Right ventricle myocardium superior (tissue), 1 donor: ENCODE data around the gene RRM1. TPM values are rescaled to one million over a fixed set of nuclear protein-coding genes. Genes with fewer than 3 reads are reported as not detected.

Experiments
- ATAC-seq: fragments of 200-7000 bp; cut with Tn5 transposase; one replicate; pipeline ENCODE4 v1.9.1; 2020; ENCODE audit warnings: mild to moderate bottlenecking; ENCODE audit not compliant: poor library complexity
- DNase-seq: peaks from one replicate; pipeline ENCODE4 v3.0.0-alpha.2; 2020
- intact Hi-C: fragments of 100-400 bp; cut with DNase I; formaldehyde crosslinking; loops from one replicate; pipeline ENCODE4 v1.11.2; 2022
- total RNA-seq: library from RNA; stranded (reverse); fragmentation: NEBNext Ultra II Directional; extraction: Animal tissue kit (Norgen Biotek cat#: 25700); gene quantifications from one replicate; pipeline ENCODE4 v1.2.1, GENCODE V29; 2021
- donor health status: DM: no; HTN: yes; CAD: no; lungs with severe emphysema.

The RRM1 gene
- total RNA-seq, 1 donor from 2014 or later, result 29.5 TPM

DNA sequence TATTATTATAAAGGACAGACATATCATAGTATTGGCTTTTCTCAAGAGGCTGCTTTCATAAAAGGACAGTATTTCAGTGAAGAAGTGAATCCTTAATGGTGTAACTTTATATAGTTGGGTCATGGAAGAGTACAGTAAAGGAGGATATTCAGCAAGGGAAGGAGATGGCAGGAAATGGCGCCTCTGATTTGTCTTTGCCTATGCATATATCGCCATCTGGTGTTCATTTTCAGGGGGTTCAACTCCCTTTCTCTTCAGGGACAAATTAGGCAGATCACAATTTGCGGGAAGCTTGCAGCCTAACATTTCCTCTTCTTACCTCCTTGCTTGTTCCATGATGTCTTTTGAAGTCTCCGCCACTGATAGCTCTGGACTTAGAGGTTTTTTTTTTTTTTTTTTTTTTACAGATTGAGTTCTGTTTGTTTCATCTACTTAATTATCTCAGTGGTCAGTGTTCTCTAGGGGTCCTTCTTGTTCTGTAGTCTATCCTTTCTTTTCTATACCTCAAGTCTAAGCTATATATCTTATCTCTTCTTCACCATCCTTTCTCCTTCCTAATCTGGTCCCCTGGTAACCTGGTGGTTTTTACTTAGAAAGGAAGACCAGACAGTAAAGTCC lies 21.8 kb upstream of the RRM1 start:
- intact Hi-C loops, result loop anchor here (2.0 kb wide), 1 partner anchor 224 kb away; no protein-coding TSS in a partner anchor
- ATAC-seq (peak; percentile 96), DNase-seq (no peak)

DNA sequence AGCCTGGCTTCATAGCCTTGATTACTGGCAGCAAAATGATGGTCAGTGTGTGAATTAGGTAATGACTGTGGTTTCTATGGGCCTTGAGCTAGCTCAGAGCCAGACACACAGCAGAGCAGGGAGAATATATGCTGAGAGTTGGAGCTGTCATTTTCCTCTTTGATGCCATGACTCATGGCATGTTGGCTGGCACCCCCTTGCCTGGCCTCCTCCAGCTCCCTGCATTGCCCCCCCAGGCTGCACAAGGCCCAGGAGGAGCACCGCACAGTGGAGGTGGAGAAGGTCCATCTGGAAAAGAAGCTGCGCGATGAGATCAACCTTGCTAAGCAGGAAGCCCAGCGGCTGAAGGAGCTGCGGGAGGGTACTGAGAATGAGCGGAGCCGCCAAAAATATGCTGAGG lies 20.3 kb upstream of the RRM1 start:
- ATAC-seq (no peak), DNase-seq (no peak)
- intact Hi-C loops, result no loop called here

DNA sequence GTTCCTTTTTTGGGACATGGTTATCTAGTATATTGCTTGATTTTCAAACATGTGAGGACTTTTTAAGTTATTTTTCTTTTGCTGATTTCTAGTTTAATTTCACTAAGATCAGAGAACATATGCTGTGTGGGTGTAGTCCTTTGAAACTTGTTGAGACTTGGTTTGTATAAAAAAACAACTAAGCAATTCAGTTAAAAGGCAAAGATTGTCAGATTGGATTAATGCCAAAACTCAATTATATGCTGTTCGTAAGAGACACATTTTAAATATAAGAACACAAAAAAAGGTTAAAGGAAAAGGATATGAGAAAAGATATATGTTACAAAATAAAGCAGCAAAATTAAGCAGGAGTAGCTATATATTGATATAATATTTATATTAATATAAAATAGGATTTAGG lies 17.8 kb upstream of the RRM1 start:
- ATAC-seq (no peak), DNase-seq (no peak)
- intact Hi-C loops, result no loop called here

DNA sequence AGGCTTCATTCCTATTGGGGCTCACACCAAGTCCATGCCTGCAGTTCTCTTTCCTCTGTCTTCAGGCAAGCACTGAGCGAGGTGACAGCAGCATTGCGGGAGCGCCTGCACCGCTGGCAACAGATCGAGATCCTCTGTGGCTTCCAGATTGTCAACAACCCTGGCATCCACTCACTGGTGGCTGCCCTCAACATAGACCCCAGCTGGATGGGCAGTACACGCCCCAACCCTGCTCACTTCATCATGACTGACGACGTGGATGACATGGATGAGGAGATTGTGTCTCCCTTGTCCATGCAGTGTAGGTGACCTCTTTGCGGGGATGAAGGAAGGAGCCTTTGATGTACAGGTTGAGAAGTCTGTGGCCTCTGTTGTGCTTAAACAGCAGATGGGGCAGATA lies 11.4 kb upstream of the RRM1 start:
- intact Hi-C loops, result no loop called here
- no peak for ATAC-seq
- DNase-seq, result no peak

DNA sequence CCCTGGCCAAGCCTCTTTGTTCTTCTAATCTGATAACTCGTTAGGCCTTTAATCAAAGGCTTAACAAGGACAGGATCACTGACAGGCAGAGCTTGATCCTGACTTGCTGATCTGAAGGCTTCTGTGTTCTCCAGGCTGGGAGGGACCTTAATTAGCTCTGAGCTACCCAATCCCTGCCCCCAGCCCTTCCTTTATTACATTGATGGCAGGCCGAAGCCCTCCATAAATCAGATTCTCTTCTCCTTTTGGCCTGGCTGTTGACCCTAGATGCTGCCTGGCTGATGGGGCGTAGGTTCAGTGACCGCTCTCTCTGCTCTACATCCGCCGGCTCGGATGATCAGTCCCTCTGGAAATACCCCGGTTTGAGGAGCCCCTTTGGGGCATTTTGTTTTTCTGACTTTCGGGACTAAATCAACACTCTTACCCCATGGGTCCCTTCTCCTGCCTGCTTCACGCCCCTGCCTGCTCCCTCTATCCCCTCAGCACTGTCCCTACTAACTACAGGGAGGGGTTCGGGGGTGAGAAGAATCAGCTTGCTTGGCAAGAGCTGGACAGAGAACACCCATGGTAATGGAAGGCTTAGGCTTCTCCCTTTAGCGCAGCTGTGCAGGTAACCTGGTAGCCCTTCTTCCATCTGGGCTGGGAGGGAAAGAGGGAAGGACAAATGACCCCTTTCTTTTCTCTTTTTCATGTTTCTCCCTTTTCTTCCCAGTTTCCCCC lies 10.0 kb upstream of the RRM1 start:
- intact Hi-C loops, result no loop called here
- ATAC-seq (no peak), DNase-seq (no peak)

DNA sequence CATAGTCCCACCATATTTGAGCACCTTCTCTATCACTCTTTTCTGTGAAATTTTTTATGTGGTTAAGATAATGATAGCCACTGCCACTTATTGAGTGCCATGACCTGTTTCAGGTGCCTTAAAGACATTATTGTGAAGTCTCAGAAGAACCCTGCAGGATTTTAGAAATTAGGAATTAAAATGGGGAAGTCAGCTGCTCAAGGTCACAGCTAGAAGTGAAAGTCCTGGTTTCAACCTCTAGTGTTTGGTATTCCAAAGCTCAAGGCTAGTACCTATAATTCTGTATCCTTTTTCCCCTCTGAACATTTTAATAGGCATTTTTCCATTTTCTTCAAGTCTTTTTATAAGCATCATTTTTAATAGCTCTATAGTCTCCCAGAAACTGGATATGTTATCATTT lies 9.0 kb upstream of the RRM1 start:
- intact Hi-C loops, result no loop called here
- no peak for DNase-seq
- ATAC-seq, result no peak

DNA sequence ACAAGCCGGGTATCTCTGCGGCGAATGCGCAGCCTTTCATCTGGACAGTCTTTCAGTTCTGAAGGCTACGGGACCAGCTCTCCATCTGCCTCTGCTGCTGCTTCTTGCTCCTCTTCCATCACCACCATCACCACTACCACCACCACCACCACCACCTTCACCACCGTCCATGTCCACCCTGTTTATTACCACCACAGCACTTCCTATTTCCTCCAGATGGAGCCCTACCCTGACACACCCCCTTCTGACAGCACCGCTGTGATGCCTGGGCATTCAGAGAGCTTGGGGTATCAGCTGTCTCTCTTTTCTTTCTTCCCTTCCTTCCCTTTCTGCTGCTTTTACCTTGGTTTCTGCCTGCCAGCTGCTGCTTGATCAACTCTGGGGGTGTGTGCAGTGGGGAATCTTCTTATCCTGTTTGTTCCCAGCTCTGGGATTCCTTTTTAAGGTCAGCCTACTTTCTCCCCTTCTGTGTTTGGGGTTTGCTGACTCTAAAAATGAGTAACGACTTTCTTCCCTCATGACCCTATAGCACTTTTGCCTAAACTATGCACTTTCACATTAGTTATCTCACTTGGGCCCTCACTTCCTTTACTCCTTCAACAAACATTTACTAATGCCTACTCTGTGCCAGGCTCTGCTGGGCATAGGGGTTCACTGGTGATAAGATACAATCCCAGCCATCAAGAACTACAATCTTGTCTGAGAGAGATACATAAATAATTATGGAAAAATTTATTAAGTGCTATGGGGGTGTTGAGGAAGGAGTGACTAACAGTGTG lies 7.8 kb upstream of the RRM1 start:
- DNase-seq, result no peak
- no peak for ATAC-seq
- intact Hi-C loops, result no loop called here

DNA sequence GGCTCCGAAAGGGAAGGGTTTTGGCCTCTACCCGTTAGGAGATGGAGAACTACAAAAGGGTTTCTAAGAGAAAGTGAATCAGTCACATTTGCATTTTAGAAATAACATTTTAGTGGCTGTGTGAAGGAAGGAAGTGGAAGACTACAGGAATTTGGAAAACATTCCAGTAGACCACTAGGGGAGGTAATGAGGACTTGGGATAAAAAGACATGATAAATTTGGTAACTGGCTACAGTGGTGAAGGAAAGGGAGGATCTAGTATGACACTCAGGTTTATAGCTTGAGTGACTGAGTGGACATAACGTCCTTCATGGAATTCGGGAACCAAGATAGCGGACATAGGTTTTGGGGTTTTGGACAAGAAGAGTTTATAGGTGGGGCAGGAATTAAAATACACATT lies 7.0 kb upstream of the RRM1 start:
- ATAC-seq, result no peak
- intact Hi-C loops, result no loop called here
- DNase-seq, result no peak

DNA sequence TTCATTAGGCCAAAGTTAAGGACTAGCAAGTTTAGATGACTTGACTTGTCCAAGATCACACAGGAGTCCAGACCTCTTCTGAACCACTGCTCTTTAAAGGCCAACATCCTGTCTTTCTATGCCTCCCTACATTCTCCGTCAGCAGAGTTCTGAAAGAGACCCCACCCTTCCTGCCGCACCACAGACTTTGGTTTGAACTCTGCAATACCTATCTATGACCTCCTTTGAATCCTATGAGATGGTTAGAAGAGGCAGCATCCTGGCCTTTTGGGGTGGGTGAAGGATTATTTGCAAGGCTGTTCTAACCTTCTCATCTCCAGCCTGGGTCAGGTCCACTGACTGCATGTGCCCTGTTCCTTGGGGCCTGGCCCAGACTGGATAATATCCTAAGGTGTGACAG lies 4.3 kb upstream of the RRM1 start:
- ATAC-seq (no peak), DNase-seq (no peak)
- intact Hi-C loops, result no loop called here

DNA sequence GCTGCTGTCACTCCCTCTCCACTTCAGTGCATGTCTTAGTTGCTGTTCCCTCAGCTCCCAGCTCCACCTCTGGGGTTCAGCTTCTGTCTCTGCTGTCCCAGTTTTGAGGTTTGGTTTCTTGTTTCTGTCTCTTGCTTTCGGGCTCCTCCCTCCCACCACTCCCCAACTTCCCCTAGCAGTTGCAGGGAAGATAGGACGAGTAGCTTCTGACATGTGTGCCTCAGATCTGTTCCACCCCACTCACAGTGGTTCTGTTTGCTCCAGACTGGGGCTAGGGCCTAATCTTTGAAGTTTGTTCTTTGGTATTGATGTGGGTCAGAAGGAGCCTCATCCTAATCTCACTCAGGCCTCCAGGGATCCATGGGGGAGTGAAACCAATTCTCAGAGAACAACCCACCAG lies 2.6 kb upstream of the RRM1 start:
- intact Hi-C loops, result no loop called here
- DNase-seq, result no peak
- ATAC-seq, result no peak

DNA sequence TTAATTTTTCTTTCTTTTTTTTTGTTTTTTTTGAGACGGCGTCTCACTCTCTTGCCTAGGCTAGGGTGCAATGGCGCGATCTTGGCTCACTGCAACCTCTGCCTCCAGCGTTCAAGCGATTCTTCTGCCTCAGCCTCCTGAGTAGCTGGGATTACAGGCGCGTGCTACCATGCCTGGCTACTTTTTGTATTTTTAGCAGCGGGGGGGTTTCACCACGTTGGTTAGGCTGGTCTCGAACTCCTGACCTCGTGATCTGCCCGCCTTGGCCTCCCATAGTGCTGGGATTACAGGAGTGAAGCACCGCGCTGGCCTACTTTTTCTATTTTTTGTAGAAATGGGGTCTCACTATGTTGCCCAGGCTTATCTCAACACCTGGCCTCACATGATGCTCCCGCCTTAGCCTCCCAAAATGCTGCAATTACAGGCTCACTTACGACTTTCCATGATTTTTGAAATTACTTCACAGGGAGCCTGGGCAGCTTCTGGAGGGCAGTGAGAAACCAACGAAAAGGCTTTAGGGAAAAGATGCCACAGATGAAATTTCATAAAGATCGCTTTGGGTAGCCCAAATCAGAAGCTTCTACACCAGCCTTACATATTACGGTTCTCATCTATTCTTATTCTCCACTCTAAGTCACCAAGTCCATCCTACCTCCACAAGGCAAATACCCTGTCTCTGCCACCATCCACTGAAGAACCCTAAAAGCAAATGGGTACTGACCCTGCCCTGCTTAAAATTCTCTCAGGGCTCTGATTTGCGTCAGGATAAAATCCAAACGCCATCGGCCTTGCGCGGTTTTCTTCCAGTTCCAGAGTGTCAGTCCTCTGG lies 866 bp upstream of the RRM1 start:
- DNase-seq (no peak), ATAC-seq (no peak)
- intact Hi-C loops, result no loop called here

DNA sequence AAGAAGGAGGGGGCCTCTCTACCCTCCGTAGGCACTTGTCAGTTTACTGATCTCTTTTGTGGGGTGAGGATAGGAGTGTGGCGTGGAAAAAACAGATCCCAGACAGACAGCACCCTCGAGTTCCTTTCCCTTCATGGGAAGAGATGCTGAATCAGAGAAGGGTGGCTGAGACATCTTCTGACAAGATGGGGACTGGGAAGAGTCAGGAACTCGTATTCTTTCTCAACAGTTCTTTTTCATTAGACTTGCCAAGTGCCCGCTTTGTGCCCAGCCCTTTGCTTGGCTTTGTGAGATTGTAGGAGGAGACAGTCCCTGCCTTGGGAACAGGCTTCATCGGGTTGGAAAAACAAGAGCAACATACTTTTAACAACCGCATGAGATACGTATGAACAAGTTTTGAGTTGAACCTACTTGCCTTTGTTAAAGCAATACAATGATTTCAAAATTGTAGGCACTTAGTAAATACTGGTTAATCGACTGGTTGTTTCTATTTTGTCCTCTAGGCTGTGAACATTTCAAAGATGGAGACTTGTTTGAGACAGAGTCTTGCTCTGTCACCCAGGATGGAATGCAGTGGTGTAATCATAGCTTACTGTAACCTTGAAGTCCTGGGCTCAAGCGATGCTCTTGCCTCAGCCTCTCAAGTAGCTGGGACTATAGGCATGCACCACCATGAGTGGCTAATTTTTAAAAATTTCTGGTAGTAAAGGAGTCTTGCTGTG lies 1.1 kb downstream of the RRM1 start:
- ATAC-seq (no peak), DNase-seq (no peak)
- intact Hi-C loops, result no loop called here

DNA sequence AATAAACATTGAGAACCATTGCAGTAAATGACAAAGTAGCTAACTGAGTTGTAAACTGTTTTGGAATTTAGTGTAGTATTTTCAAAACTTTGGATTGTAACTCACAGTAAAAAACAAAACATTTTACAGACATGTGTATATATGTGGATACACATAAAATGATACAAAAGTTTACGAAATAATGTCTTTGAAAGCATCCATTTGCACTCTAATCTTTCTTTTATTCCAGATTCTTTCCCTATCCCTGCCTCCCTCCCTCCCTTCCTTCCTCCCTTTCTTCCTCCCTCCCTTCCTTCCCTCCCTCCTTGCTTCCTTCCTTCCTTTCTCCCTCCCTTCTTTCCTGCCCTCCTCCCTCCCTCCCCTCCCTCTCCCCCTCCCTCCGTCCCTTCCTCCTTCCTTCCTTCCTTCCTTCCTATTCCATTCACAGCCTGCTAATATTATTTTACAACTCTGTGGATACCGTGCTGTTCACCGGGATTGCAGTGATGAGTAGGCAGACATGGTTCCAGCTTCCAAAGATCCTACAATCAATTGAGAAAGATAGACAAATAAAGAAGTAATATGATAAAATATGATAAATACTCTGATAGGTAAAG lies 3.5 kb downstream of the RRM1 start:
- intact Hi-C loops, result no loop called here
- ATAC-seq, result no peak

DNA sequence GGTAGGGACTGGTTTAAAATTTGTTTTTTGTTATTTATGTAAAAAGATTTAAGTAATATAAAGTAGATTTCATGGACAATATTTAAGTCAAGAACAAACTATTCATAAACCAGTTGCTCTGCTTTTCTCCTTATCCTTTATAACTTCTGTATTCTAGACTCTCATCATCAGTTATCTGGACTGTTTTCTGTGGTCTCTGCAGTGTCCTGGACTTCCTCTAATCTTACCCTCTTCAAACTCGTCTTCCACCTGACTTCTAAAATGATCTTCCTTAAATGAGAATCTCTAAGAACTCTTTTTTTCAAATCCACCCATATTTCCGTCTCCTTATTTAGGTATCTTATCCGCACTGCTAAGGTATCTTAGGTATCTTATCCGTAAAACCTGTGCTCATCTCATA lies 8.1 kb downstream of the RRM1 start:
- DNase-seq (no peak), ATAC-seq (no peak)
- intact Hi-C loops, result no loop called here

More for the DNA sequence above, 3.5 kb downstream of the RRM1 start:
- DNase-seq, result no peak

DNA sequence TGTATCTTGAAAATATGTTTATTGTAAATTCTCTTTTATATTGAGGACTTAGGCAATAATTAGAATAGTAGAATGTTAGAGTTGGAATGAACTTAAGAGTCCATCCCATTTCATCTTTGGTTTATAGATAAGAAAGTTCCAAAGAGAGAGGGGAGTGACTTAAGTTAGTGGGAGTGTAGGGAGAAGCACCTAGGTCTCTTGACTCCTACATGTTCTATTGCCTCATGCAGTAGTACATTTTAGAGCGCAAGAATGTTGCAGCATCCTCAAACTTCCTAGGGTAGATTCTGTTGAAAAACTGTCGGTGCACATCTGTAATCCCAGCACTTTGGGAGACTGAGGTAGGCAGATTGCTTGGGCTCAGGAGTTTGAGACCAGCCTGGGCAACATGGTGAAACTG lies 8.7 kb downstream of the RRM1 start:
- no peak for ATAC-seq
- no peak for DNase-seq
- intact Hi-C loops, result no loop called here

DNA sequence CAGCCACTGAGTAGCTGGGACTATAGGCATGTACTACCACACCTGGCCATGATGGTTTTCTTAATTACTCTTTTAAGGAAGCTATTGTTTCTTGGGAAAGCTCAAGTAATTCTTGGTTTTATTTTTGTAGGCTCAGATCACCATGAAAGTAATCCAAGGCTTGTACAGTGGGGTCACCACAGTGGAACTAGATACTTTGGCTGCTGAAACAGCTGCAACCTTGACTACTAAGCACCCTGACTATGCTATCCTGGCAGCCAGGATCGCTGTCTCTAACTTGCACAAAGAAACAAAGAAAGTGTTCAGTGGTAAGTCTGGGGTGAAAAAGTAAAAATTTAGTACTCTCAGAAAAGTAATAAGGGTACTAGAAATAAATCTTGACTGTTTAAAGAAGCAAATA lies 11.3 kb downstream of the RRM1 start:
- ATAC-seq (no peak), DNase-seq (no peak)
- intact Hi-C loops, result no loop called here

DNA sequence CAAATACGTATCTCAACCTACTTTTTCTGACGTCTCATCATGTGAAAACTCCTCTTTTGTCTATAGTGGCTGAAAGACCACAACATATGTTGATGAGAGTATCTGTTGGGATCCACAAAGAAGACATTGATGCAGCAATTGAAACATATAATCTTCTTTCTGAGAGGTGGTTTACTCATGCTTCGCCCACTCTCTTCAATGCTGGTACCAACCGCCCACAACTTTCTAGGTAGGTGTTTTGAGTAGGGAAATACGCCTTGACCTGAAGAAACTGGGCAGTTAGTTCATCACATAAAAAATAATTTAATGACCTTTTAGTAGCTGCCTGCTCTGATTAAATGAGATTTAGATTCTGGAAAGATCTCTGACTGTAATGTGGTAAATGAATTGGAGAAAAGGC lies 17.2 kb downstream of the RRM1 start:
- intact Hi-C loops, result no loop called here
- ATAC-seq (no peak), DNase-seq (no peak)

DNA sequence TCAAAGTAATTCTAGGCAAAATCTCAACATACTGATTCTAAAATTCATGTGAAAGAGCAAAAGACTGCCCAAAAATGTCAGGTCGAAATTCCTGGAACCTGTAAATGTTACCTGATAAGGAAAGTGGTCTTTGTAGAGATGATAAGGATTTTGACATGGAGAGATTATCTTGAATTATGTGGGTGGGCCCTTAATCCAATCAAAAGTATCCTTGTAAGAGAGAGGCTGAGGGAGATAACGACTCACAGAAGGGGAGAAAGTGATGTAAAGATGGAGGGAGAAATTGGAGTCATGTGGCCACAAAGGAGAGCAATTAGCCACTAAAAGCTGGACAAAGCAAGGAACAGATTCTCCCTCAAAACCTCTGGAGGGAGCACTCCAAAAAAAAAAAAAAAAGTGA lies 20.5 kb downstream of the RRM1 start:
- ATAC-seq (no peak), DNase-seq (no peak)
- intact Hi-C loops, result no loop called here
